Measurements from ENCODE around the gene CRY1.
"Not testable (repeated sequence)": the region's sequence is repeated elsewhere in the genome, so short reads cannot be mapped to it uniquely, and the experiment has no call there.

CRY1 gene

DNA sequence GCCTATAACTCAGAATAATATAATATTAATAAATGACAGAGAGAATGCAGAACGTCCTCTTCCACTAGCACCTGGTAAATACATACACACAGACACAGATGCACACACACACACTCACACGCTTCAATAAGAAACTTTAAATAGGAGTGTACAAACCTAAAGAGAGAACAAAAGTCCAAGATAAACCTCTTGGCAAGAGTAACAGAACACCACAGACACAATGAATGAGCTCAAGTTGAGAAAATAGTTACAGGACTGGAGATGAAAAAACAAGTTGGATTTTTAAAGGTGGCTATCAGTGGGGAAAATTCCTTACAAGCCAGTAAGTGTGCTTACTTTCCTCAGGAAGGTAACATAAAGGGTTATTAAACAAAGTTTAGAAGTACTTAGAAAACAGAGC is 35.2 kb downstream of the CRY1 start:
- no peak for DNase-seq

DNA sequence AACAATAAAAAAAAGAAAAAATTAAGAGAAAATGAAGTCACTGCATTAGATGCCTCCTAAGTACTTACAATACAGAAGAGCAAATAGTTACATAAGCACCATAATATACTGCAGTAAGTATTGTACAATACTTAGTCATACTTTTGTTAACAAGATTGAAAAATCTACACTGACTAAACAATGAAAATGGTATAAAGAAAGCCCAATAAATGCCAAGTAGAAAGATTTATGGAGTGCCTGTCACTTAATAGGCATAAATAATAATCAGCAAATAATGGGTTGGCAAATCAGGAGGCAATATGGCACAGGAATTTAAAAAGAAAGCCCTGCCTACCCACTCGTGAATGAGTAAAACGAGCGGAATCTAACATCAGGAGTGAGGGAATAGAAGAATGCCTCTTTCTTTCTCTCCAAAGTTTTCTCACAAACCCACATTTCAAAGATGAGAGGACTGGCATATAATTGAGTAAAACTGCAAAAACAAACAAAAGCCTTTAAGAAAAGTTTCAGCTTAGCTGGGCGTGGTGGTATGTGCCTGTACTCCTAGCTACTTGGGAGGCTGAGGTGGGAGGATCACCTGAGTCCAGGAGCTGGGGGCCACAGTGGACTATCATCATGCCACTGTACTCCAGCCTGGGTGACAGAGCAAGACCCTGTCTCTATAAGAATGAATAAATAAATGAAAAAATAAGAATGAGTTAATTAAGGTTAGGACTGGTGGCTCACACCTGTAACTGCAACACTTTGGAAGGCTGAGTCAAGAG is 36.1 kb downstream of the CRY1 start:
- no peak for DNase-seq

DNA sequence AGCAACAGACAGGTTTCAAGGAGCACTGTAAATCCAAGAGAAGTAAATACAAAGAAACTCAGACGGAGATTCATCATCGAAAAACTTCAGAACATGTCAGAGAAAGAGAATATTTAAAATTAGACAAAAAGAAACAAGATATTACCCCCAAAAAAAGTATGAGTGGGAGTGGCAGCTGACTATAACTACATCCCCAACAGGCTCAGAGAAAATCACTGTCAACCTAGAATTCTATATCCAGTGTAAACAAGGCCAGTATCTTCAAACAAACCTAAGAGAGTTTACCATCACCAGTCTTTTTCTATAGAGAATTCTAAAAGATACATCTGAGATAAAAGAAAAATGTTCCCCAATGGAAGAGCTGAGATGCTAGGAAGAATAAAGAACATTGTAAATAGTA is 39.6 kb downstream of the CRY1 start:
- DNase-seq = no peak

DNA sequence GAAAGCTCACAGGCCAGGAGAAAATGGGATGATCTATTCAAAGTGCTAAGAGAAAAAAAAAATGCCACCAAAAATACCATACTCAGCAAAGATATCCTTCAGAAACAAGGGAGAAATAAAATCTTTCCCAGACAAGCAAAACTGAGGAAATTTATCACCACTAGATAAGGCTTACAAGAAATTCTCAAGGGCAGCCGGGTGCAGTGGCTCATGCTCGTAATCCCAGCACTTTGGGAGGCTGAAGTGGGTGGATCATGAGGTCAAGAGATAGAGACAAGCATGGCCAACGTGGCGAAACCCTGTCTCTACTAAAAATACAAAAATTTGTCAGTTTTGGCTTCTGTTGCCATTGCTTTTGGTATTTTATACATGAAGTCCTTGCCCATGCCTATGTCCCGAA is 48.2 kb downstream of the CRY1 start:
- no peak for DNase-seq

DNA sequence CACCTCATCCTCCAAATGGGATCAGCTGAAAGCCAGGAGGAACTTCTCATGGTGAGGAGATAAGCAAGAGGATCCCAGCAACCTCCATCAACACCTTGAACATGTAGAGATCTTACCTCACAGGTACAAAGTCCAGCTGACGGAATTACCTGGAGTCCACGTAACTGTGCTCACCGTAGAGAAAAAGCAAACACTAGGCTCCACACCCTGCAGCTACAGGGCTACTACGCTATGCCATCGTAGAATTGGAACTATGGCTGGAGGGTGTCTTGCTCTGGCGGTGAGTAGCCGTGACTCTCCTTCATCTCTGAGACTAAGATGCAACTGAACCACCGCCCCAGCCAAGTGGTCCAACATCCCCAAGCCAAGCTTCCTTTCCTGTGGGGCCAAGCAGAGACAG is 50.5 kb downstream of the CRY1 start:
- DNase-seq = no peak

- peak; percentile 6 for DNase-seq
Measured at GRCh38 chr12:107035733-107036132, 57.6 kb downstream of the CRY1 start.

DNA sequence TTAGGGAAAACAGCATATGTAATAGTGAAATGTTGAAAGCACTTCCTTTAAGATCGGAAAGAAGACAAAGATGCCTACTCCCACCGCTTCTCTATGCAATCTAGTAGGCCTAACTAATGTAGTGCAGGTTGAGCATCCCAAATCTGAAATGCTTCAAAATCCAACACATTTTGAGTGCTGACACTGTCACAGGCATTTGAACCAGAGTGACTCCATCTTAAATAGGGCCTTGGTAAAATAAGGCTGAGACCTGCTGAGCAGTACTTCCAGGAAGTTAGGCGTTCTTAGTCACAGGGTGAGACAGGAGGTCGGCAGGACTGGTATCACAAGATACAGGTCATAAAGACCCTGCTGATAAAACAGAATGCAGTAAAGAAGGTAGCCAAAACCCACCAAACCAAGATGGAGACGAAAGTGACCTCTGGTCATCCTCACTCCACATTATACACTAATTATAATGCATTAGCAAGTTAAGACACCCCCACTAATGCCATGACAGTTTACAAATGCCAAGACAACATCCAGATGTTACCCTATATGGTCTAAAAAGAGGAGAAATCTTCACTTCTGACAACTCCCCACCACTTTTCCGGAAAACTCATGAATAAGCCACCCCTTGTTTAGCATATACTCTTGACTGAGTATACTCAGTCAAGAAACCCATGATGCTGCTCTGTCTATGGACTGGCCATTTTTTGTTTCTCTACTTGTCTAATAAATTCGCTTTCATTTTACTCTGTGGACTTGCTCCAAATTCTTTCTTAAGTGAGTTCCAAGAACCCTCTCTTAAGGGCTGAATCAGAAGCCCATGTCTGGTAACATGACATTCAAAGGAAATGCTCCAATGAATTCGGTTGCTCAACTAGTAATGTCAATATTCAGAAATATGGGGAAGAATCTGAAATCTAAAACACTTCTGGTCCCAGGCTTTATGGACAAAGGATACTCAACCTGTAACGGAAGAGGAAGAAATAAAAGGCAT is 59.3 kb downstream of the CRY1 start:
- DNase-seq = no peak

DNA sequence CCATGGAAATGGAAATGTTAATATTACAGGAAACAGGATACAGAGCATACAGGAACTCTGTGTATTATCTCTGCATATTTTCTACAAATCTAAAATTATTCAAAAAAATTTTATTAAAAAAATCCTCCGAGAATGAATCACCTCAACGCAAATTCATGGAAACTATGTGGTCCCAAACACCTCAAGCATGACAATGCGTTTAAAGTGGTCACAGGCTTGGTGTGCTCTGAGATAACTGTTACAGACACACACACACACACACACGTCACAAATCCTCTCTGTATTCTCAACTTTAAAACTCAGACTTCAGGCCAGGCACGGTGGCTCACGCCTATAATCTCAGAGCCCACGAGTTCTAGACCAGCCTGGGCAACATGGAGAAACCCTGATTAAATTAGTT is 61.1 kb downstream of the CRY1 start:
- DNase-seq = no peak

GRCh38 chr12:107031061-107031460 is 62.3 kb downstream of the CRY1 start:
- DNase-seq = no peak

DNA sequence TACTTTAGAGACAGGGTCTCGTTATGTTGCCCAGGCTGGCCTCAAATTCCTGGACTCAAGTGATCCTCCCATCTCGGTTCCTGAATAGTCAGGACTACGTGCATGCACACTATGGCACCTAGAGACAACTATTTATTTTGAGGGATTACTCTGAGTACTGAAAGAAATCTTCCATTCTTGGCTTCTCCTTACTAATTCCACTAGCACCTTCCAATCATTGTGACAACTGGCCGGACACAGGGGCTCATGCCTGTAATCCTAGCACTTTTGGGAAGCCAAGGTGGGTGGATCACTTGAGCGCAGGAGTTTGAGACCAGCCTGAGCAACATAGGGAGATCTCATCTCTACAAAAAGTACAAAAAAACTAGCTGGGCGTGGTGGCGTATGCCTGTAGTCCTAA is 64.3 kb downstream of the CRY1 start:
- DNase-seq = no peak

DNA sequence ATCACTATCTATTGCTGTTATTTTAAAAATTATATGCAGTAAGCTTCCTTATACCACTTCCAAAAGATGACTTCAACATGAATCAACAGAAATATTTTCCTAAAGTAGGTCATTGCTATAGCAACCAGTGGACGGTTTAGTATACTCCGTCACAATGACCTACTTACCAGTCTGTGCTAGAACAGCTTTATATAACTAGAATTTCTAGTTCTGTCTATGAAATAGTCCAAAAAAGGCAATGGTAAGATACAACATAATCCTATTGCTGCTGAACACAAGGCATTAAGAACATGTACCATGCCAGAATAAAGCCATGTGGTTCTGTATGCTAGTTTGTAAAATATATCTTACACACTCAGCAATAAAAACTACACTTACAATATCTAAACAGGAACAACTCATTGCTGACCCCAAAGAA is 65.7 kb downstream of the CRY1 start:
- no peak for DNase-seq

- DNase-seq = no peak
Measured at GRCh38 chr12:107026806-107027635, 66.3 kb downstream of the CRY1 start.

- not testable (repeated sequence) for DNase-seq
Measured at GRCh38 chr12:107026356-107026755, 67.0 kb downstream of the CRY1 start.

DNA sequence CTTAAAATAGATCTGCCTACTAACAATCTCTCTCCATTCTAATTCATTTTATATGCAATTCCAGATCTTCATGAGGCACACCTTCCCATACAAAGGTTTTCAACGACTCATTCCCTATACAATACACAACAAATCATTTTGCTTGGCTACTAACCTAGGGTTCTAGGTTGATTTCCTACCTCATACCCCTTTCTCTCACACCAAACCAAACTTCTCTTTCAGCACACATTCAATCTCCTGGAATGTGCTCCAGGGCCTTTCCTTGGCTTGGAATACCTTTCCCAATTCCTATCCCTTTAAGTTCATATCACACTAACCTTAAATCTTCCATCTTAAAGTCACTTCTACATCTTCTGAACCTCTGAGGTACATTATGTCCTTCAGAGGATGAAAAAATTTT is 67.7 kb downstream of the CRY1 start:
- no peak for DNase-seq

DNA sequence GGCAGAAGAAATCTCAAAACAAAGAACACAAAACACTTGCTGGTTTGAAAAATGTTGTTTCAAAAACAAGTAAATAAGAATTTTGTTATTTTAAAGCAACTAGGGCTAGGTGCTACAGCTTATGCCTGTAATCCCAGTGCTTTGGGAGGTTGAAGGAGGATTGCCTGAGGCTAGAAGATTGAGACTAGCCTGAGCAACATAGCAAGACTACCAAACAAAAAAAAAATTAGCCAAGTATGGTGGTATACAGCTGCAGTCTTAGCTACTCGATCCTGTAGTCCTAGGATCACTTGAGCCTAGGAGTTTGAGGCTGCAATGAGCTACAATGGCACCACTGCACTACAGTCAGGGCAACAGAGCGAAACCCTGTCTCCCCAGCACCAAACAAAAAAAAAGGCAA is 73.8 kb downstream of the CRY1 start:
- no peak for DNase-seq

GRCh38 chr12:107017042-107017441 is 76.3 kb downstream of the CRY1 start:
- no peak for DNase-seq

GRCh38 chr12:107014055-107014454 is 79.3 kb downstream of the CRY1 start:
- DNase-seq = no peak

DNA sequence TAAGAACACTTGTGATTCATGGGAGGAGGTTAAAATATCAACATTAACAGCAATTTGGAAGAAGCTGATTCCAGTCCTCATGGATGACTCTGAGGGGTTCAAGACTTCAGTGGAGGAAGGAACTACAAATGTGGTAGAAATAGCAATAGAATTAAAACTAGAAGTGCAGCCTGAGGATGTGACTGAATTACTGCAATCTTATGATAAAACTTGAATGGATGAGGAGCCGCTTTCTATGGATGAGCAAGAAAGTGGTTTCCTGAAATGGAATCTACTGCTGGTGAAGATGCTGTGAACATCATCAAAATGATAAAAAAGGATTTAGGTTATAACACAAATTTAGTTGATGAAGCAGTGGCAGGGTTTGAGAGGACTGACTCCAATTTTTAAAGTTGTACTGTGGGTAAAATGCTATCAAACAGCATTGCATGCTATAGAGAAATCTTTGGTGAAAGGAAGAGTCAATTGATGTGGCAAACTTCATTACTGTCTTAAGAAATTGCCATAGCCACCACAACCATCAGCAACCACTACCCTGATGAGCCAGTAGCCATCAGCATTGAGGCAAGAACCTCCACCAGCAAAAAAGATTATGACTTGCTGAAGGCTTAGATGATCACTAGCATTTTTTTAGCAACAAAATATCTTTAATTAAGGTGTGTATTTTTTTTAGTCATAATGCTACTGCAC is 80.5 kb downstream of the CRY1 start:
- no peak for DNase-seq

- no peak for DNase-seq
Measured at GRCh38 chr12:107011519-107011918, 81.8 kb downstream of the CRY1 start.

GRCh38 chr12:107007411-107007810 is 85.9 kb downstream of the CRY1 start:
- peak; percentile 58 for DNase-seq

DNA sequence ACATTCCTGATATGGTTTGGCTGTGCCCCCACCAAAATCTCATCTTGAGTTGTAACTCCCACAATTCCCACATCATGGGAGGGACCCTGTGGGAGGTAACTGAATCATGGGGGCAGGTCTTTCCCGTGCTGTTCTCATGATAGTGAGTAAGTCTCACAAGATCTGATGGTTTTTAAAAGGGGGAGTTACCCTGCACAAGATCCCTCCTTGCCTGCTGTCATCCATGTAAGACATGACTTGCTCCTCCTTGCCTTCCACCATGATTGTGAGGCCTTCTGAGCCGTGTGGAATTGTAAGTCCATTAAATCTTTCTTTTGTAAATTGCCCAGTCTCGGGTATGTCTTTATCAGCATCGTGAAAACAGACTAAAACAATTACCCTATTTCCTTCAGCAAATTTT is 90.7 kb downstream of the CRY1 start:
- not testable (repeated sequence) for DNase-seq

DNA sequence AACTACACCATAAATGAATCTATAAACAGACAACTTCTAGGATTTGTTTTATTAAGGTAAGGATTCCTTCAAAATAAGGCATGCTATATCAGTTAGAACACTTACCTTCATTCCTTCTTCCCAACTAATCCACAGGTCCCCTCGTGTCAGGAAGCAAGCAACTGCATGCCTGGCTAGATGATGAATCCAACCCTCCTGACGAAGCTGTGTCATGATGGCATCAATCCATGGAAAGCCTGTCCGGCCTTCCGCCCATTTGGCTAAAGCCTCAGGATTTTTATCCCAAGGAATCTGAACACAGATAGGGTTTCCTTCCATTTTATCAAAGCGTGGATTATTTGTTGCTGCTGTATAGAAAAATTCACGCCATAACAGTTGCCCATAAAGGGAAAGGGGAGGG is 93.9 kb downstream of the CRY1 start:
- DNase-seq = no peak

GRCh38 chr12:106997916-106998315 is 95.4 kb downstream of the CRY1 start:
- DNase-seq = no peak
